SH-SY5Y (cell line): Measurements from ENCODE around the gene AXIN1.

ENCODE experiments used
- GATA2 ChIP-seq: IDR thresholded peaks from 2 replicates; pipeline ENCODE4 v1.6.1; 2011; ENCODE audit warnings: mild to moderate bottlenecking, low read depth, low read length
- GATA3 ChIP-seq: IDR thresholded peaks from 2 replicates; pipeline ENCODE4 v1.6.1; 2011; ENCODE audit warnings: low read depth, mild to moderate bottlenecking, low read length, moderate library complexity

GRCh38 chr16:272633-273546 lies 79.6 kb downstream of the AXIN1 start:
- no peak for TF ChIP-seq GATA3
- TF ChIP-seq GATA2: no peak
